Transverse colon (tissue), 4 donors: ENCODE results near the gene ZFPL1. TPM values are rescaled to one million over a fixed set of nuclear protein-coding genes. Genes with fewer than 3 reads are reported as not detected.

Experiments used
- DNase-seq: peaks from one replicate; pipeline ENCODE4 v3.0.0-alpha.2; 2019
- H3K27ac ChIP-seq, 4 donors: fragments of 200-600 bp; sonication (generic); 2 replicates each; pipeline ENCODE4 v1.5.1; 2016 to 2018; ENCODE audit warnings: inconsistent platforms in 4 of 4
- H3K27me3 ChIP-seq: fragments of 200-600 bp; sonication (generic); 2 replicates; pipeline ENCODE4 v1.5.1; 2017; ENCODE audit warnings: inconsistent platforms
- H3K36me3 ChIP-seq, 4 donors: fragments of 200-600 bp; sonication (generic); 2 replicates each; pipeline ENCODE4 v1.5.1; 2017 to 2019; ENCODE audit warnings: inconsistent platforms in 4 of 4
- H3K4me1 ChIP-seq, 4 donors: fragments of 200-600 bp; sonication (generic); 2 replicates each; pipeline ENCODE4 v1.5.1; 2017 to 2020; ENCODE audit warnings: inconsistent platforms in 4 of 4
- H3K4me3 ChIP-seq, 4 donors: fragments of 200-600 bp; sonication (generic); 1 replicate in 1 of 4; 2 replicates in 3 of 4; pipeline versions ENCODE4 v1.5.1 to v1.6.1; 2017 to 2019; ENCODE audit warnings: inconsistent platforms in 4 of 4
- H3K9me3 ChIP-seq, 2 donors: fragments of 200-600 bp; sonication (generic); 2 replicates each; pipeline ENCODE4 v1.5.1; 2017 to 2019; ENCODE audit warnings: inconsistent platforms in 2 of 2
- EP300 ChIP-seq: sonication (generic); formaldehyde crosslinking; IDR thresholded peaks from one replicate; pipeline ENCODE4 v1.6.1; 2017; ENCODE audit warnings: antibody characterized with exemption, low read depth
- POLR2A ChIP-seq: fragments of 450-650 bp; IDR thresholded peaks from one replicate; pipeline ENCODE4 v1.6.1; 2016; ENCODE audit warnings: antibody characterized with exemption, mild to moderate bottlenecking, moderate library complexity
- POLR2AphosphoS5 ChIP-seq, 3 donors: sonication (generic); formaldehyde crosslinking; IDR thresholded peaks; one replicate each; pipeline ENCODE4 v1.6.1; 2016; ENCODE audit warnings: antibody characterized with exemption in 3 of 3
- WGBS, 2 donors: methylation state at CpG; one replicate each; pipeline ENCODE4 v1.1.5; 2018; ENCODE audit warnings: low coverage in 1 of 2; 5-methylcytosine and 5-hydroxymethylcytosine counted together
- in situ Hi-C, 4 donors: fragments of 200-750 bp; cut with MboI; loops; one replicate each; pipeline versions ENCODE4 v1.15.0 to v1.15.1; 2017; ENCODE audit warnings: low sequenced_read_pairs in 3 of 4, low pct_ligation_motif_present in 1 of 4, low pct_unique_long_range_greater_than_20kb in 1 of 4
- intact Hi-C: fragments of 100-400 bp; cut with DNase I; formaldehyde crosslinking; loops from one replicate; pipeline ENCODE4 v1.15.1; 2023; ENCODE audit warnings: low total_unique reads
- total RNA-seq, 4 donors: library from RNA; depleted of rRNA; stranded (reverse); fragments of >200 nt; gene quantifications; one replicate each; pipeline ENCODE4 v1.1.0, GENCODE V29; 2016
- TF ChIP-seq, protein P1 (sequence below), 5 experiments: fragments of 200-600 bp in 3 of 5; fragments of 450-650 bp in 2 of 5; sonication (generic) in 3 of 5; IDR thresholded peaks; 1 replicate in 2 of 5; 2 replicates in 3 of 5; pipeline ENCODE4 v1.5.1; 2016 to 2017; ENCODE audit warnings: antibody characterized with exemption in 5 of 5, inconsistent platforms in 3 of 5, mild to moderate bottlenecking in 2 of 5, moderate library complexity in 1 of 5

Gene ZFPL1
- total RNA-seq, 4 donors from 2014 or later: 44.5 to 105 (median 64.2) TPM

- WGBS, 2 donors: 13% methylated on average over 7 of the region's 7 CpGs; no CpG with 5 or more reads in 1 of the 2 donors
- TF ChIP-seq POLR2AphosphoS5 (IDR thresholded peaks at IDR 0.05): no peak
- TF ChIP-seq, protein P1, sequence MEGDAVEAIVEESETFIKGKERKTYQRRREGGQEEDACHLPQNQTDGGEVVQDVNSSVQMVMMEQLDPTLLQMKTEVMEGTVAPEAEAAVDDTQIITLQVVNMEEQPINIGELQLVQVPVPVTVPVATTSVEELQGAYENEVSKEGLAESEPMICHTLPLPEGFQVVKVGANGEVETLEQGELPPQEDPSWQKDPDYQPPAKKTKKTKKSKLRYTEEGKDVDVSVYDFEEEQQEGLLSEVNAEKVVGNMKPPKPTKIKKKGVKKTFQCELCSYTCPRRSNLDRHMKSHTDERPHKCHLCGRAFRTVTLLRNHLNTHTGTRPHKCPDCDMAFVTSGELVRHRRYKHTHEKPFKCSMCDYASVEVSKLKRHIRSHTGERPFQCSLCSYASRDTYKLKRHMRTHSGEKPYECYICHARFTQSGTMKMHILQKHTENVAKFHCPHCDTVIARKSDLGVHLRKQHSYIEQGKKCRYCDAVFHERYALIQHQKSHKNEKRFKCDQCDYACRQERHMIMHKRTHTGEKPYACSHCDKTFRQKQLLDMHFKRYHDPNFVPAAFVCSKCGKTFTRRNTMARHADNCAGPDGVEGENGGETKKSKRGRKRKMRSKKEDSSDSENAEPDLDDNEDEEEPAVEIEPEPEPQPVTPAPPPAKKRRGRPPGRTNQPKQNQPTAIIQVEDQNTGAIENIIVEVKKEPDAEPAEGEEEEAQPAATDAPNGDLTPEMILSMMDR (IDR thresholded peaks at IDR 0.05): no peak
- TF ChIP-seq EP300: no peak
- TF ChIP-seq POLR2A: no peak
These were observed 43.5 kb upstream of the ZFPL1 start for GRCh38 chr11:65040520-65040846.

GRCh38 chr11:65040847-65041622 is 43.0 kb upstream of the ZFPL1 start, which contains the start of gene SAC3D1:
Gene SAC3D1, plus strand, starts transcription at chr11:65041210. Its CDS starts 83 bp downstream, at chr11:65041293.
- WGBS, 2 donors: 1% methylated on average over 44 of the region's 91 CpGs; no CpG with 5 or more reads in 1 of the 2 donors
- peak; percentile 92 for DNase-seq
- H3K36me3 ChIP-seq: peaks cover 0 to 11% (median under 1%) of the 10 kb centered on the region in 4 donors

More at GRCh38 chr11:65040520-65040846, 43.5 kb upstream of the ZFPL1 start:
- Histone ChIP-seq H3K9me3 (no peaks in the 10 kb centered on the region), H3K4me3 (peak overlapping the region; percentile 49 to 92 (median 78)), H3K36me3 (peaks cover 0 to 17% (median 3%) of the 10 kb centered on the region in 4 donors), H3K27ac (peak overlapping the region; percentile 92 to 97 (median 96)), H3K4me1 (peaks cover 10 to 36% (median 18%) of the 10 kb centered on the region in 4 donors), H3K27me3 (no peaks in the 10 kb centered on the region)
- in situ Hi-C loops: no loop called here
- no peak for DNase-seq
- intact Hi-C loops: no loop called here

GRCh38 chr11:65042891-65043290 is 41.1 kb upstream of the ZFPL1 start:
- Histone ChIP-seq H3K4me3 (no peak overlapping the region), H3K9me3 (no peaks in the 10 kb centered on the region), H3K4me1 (peaks cover 10 to 46% (median 23%) of the 10 kb centered on the region in 4 donors), H3K36me3 (peaks cover 0 to 5% (median 0%) of the 10 kb centered on the region in 4 donors), H3K27me3 (no peaks in the 10 kb centered on the region), H3K27ac (no peak overlapping the region)
- in situ Hi-C loops: no loop called here
- no peak for TF ChIP-seq POLR2A
- TF ChIP-seq EP300: no peak
- TF ChIP-seq POLR2AphosphoS5 (IDR thresholded peaks at IDR 0.05): no peak
- TF ChIP-seq, protein P1 (IDR thresholded peaks at IDR 0.05): no peak
- intact Hi-C loops: no loop called here
- 78 to 79% methylated on average over 5 to 6 of the region's 6 CpGs for whole genome bisulfite sequencing, 2 donors
- DNase-seq: no peak

More at GRCh38 chr11:65040847-65041622, 43.0 kb upstream of the ZFPL1 start, which contains the start of gene SAC3D1:
- Histone ChIP-seq H3K4me1 (peaks cover 10 to 36% (median 18%) of the 10 kb centered on the region in 4 donors), H3K4me3 (peak within 1 kb of the TSS; percentile 49 to 92 (median 78)), H3K27ac (peak within 1 kb of the TSS; percentile 92 to 97 (median 96)), H3K9me3 (no peaks in the 10 kb centered on the region), H3K27me3 (no peaks in the 10 kb centered on the region)
- in situ Hi-C loops (no loop called here), intact Hi-C loops (no loop called here)
- peak; percentile 48 for TF ChIP-seq POLR2A
- peak; percentile 62 to 68 (median 67) for TF ChIP-seq POLR2AphosphoS5 (IDR thresholded peaks at IDR 0.05)
- TF ChIP-seq EP300: no peak
- TF ChIP-seq, protein P1 (IDR thresholded peaks at IDR 0.05): peak in 1 of 5 experiments; percentile 14

GRCh38 chr11:65043881-65044501 is 40.0 kb upstream of the ZFPL1 start:
- 89% methylated on average over 22 of the region's 23 CpGs; no CpG with 5 or more reads in 1 of the 2 donors for WGBS, 2 donors
- Histone ChIP-seq H3K27me3 (no peaks in the 10 kb centered on the region), H3K36me3 (no peaks in the 10 kb centered on the region), H3K4me3 (no peak overlapping the region), H3K4me1 (peaks cover 10 to 48% (median 24%) of the 10 kb centered on the region in 4 donors), H3K9me3 (no peaks in the 10 kb centered on the region), H3K27ac (peak overlapping the region in 1 of 4 donors; percentile 14)
- intact Hi-C loops: no loop called here
- DNase-seq: peak; percentile 37
- in situ Hi-C loops: no loop called here
- no peak for TF ChIP-seq POLR2A
- TF ChIP-seq, protein P1 (IDR thresholded peaks at IDR 0.05): no peak
- TF ChIP-seq EP300: no peak
- TF ChIP-seq POLR2AphosphoS5 (IDR thresholded peaks at IDR 0.05): no peak
